PC-3 (cell line): ENCODE data around the gene TAB3. TPM values are rescaled to one million over a fixed set of nuclear protein-coding genes. Genes with fewer than 3 reads are reported as not detected.
A peak's percentile ranks its signal among the peaks of the same experiment; 100 is the strongest.

Source experiments
- ATAC-seq: fragments of 200-7000 bp; cut with Tn5 transposase; 2 replicates; pipeline ENCODE4 v1.9.1; 2020; ENCODE audit warnings: mild to moderate bottlenecking, moderate library complexity
- BruUV-seq: library from RNA; stranded (reverse); fragments of 400-500 nt; replicated peaks from 2 replicates; lab custom pipeline; 2021; lab: Mats Ljungman, UMichigan
- CTCF ChIA-PET: fragments of 300-600 bp; sonication (Branson Sonifier 250); formaldehyde crosslinking; loops from one replicate; lab custom pipeline; 2022; ENCODE audit warnings: antibody characterized with exemption; lab: Charles Lee
- POLR2A ChIA-PET: fragments of 300-600 bp; sonication (Branson Sonifier 250); formaldehyde crosslinking; loops from one replicate; lab custom pipeline; 2022; ENCODE audit warnings: antibody characterized with exemption; ENCODE audit not compliant: unreplicated experiment; lab: Charles Lee
- DNase-seq: peaks from one replicate; pipeline ENCODE4 v3.0.0-alpha.2; 2015
- H2AFZ ChIP-seq: fragments of 300-600 bp; sonication (generic); 2 replicates; pipeline ENCODE4 v1.6.0; 2016; ENCODE audit warnings: antibody characterized with exemption, low read length
- H3F3A ChIP-seq: fragments of 300-600 bp; sonication (generic); one replicate; pipeline ENCODE4 v1.6.0; 2017; ENCODE audit warnings: antibody characterized with exemption, low read length, control low read depth, mild to moderate bottlenecking; ENCODE audit not compliant: unreplicated experiment
- H3K27ac ChIP-seq: fragments of 300-600 bp; sonication (generic); 2 replicates; pipeline ENCODE4 v1.5.1; 2016; ENCODE audit warnings: mild to moderate bottlenecking, low read length
- H3K27me3 ChIP-seq: fragments of 300-600 bp; sonication (generic); 2 replicates; pipeline ENCODE4 v1.6.1; 2016; ENCODE audit warnings: low read length, mixed read lengths
- H3K36me3 ChIP-seq: fragments of 300-600 bp; sonication (generic); 2 replicates; pipeline ENCODE4 v1.6.1; 2016; ENCODE audit warnings: low read depth, mixed run types, low read length, mixed read lengths
- H3K4me1 ChIP-seq: fragments of 300-600 bp; sonication (generic); 2 replicates; pipeline ENCODE4 v1.5.1; 2016; ENCODE audit warnings: low read length; ENCODE audit not compliant: insufficient read depth
- H3K4me2 ChIP-seq: fragments of 300-600 bp; sonication (generic); 2 replicates; pipeline ENCODE4 v1.6.0; 2016; ENCODE audit warnings: low read length
- H3K4me3 ChIP-seq: fragments of 300-600 bp; sonication (generic); 2 replicates; pipeline ENCODE4 v1.5.1; 2016; ENCODE audit warnings: mild to moderate bottlenecking, low read length, mixed read lengths
- H3K79me2 ChIP-seq: fragments of 300-600 bp; sonication (generic); 2 replicates; pipeline ENCODE4 v1.6.1; 2017; ENCODE audit warnings: low read length, mixed read lengths
- H3K9ac ChIP-seq: fragments of 300-600 bp; sonication (generic); 2 replicates; pipeline ENCODE4 v1.6.0; 2016; ENCODE audit warnings: mild to moderate bottlenecking, low read length
- H3K9me2 ChIP-seq: fragments of 300-600 bp; sonication (generic); replicated peaks from 2 replicates; pipeline ENCODE4 v1.6.1; 2016; ENCODE audit warnings: mixed run types, low read length, mixed read lengths
- H3K9me3 ChIP-seq: fragments of 300-600 bp; sonication (generic); 2 replicates; pipeline ENCODE4 v1.6.1; 2016; ENCODE audit warnings: low read length, mixed read lengths
- H4K20me1 ChIP-seq: fragments of 300-600 bp; sonication (generic); 2 replicates; pipeline ENCODE4 v1.6.1; 2016; ENCODE audit warnings: low read length, mixed read lengths
- CTCF ChIP-seq: fragments of 300-600 bp; sonication (generic); conservative IDR thresholded peaks from 2 replicates; pipeline ENCODE4 v1.5.1; 2017; ENCODE audit warnings: antibody characterized with exemption, low read depth, mild to moderate bottlenecking, low read length
- EZH2 ChIP-seq: fragments of 300-600 bp; sonication (generic); IDR thresholded peaks from one replicate; pipeline ENCODE4 v1.6.1; 2017; ENCODE audit warnings: antibody characterized with exemption, mild to moderate bottlenecking, low read length; ENCODE audit not compliant: unreplicated experiment
- EZH2phosphoT487 ChIP-seq: fragments of 300-600 bp; sonication (generic); IDR thresholded peaks from 2 replicates; pipeline ENCODE4 v1.6.1; 2018; ENCODE audit warnings: mild to moderate bottlenecking, antibody characterized with exemption, low read length, borderline replicate concordance
- intact Hi-C: fragments of 100-400 bp; cut with micrococcal nuclease; formaldehyde crosslinking; loops from 2 replicates; pipeline ENCODE4 v1.9.0; 2023
- total RNA-seq: library from RNA; depleted of rRNA; stranded (reverse); fragments of >200 nt; gene quantifications from 2 replicates; pipeline ENCODE4 v1.2.3, GENCODE V29; 2014

The TAB3 gene
- total RNA-seq, 1 experiment from 2014 or later, result 18.6 TPM

- Histone ChIP-seq H3K9me3 (no peaks in the 10 kb centered on the region), H3K4me1 (no peaks in the 10 kb centered on the region), H2AFZ (no peak overlapping the region), H3K9ac (no peak overlapping the region), H3K36me3 (no peaks in the 10 kb centered on the region), H3K79me2 (no peaks in the 10 kb centered on the region), H3K9me2 (no peaks in the 10 kb centered on the region), H3K27ac (no peak overlapping the region), H3F3A (no peaks in the 10 kb centered on the region), H4K20me1 (no peaks in the 10 kb centered on the region), H3K27me3 (peaks cover 11% of the 10 kb centered on the region), H3K4me3 (no peak overlapping the region), H3K4me2 (no peak overlapping the region)
- DNase-seq, result peak; percentile 8
- BruUV-seq, result no TSS peak
- TF ChIP-seq EZH2, result no peak
- TF ChIP-seq EZH2phosphoT487, result no peak
- TF ChIP-seq CTCF, result no peak
- ChIA-PET POLR2A (no interaction called here), CTCF (no interaction called here)
- intact Hi-C loops, result no loop called here
- ATAC-seq, result no peak
Observed at GRCh38 chrX:30781711-30782444, 107.2 kb downstream of the TAB3 start.

- TF ChIP-seq EZH2 (no peak), EZH2phosphoT487 (no peak), CTCF (no peak)
- Histone ChIP-seq H3K9me2 (no peaks in the 10 kb centered on the region), H2AFZ (no peak overlapping the region), H3F3A (no peaks in the 10 kb centered on the region), H3K36me3 (no peaks in the 10 kb centered on the region), H3K79me2 (no peaks in the 10 kb centered on the region), H3K4me2 (no peak overlapping the region), H4K20me1 (no peaks in the 10 kb centered on the region), H3K9me3 (no peaks in the 10 kb centered on the region), H3K4me1 (no peaks in the 10 kb centered on the region), H3K9ac (no peak overlapping the region), H3K4me3 (no peak overlapping the region), H3K27ac (no peak overlapping the region), H3K27me3 (peaks cover 8% of the 10 kb centered on the region; the same call in 1 of the 2 replicates)
- DNase-seq (no peak), ATAC-seq (no peak)
- no TSS peak for BruUV-seq
- ChIA-PET CTCF (no interaction called here), POLR2A (no interaction called here)
- intact Hi-C loops, result no loop called here
Observed at GRCh38 chrX:30779453-30780030, 109.5 kb downstream of the TAB3 start.

- ChIA-PET POLR2A (no interaction called here), CTCF (no interaction called here)
- no peak overlapping the region for H3K4me3 ChIP-seq
- no peaks in the 10 kb centered on the region for H3K9me3 ChIP-seq
- intact Hi-C loops, result no loop called here
- H3K4me2 ChIP-seq, result no peak overlapping the region
- no peaks in the 10 kb centered on the region for H4K20me1 ChIP-seq
- DNase-seq (no peak), ATAC-seq (no peak)
- no peak overlapping the region for H3K27ac ChIP-seq
- H3F3A ChIP-seq, result no peaks in the 10 kb centered on the region
- no peaks in the 10 kb centered on the region for H3K9me2 ChIP-seq
- H3K79me2 ChIP-seq, result no peaks in the 10 kb centered on the region
- H2AFZ ChIP-seq, result no peak overlapping the region
- no TSS peak for BruUV-seq
- H3K27me3 ChIP-seq, result 0 out of 2 replicates have a peak, but pooled peaks cover 4% of the 10 kb centered on the region
- H3K36me3 ChIP-seq, result no peaks in the 10 kb centered on the region
- H3K4me1 ChIP-seq, result no peaks in the 10 kb centered on the region
- TF ChIP-seq CTCF (no peak), EZH2 (no peak), EZH2phosphoT487 (no peak)
- no peak overlapping the region for H3K9ac ChIP-seq
Observed at GRCh38 chrX:30777575-30777974, 111.5 kb downstream of the TAB3 start.
